ENCODE data around the gene CDNF.

CDNF gene

GRCh38 chr10:14784459-14785055 lies 53.3 kb downstream of the CDNF start:
- DNase-seq: no peak

GRCh38 chr10:14782691-14783363 lies 55.0 kb downstream of the CDNF start:
- DNase-seq: no peak

- DNase-seq: no peak
Observed at GRCh38 chr10:14781763-14782162, 56.1 kb downstream of the CDNF start.

- DNase-seq: no peak
Observed at GRCh38 chr10:14779001-14779651, 58.7 kb downstream of the CDNF start.

- no peak for DNase-seq
Observed at GRCh38 chr10:14776546-14776945, 61.3 kb downstream of the CDNF start.

- DNase-seq: no peak
Observed at GRCh38 chr10:14775656-14776055, 62.2 kb downstream of the CDNF start.

GRCh38 chr10:14774797-14775196 lies 63.0 kb downstream of the CDNF start, which contains the start of gene FAM107B:
Gene FAM107B (minus strand): TSS chr10:14774897. CDS start chr10:14774663, 234 bp downstream.
- DNase-seq: no peak

GRCh38 chr10:14774214-14774580 lies 63.6 kb downstream of the CDNF start:
- DNase-seq: no peak

- DNase-seq: no peak
Observed at GRCh38 chr10:14773551-14774213, 64.2 kb downstream of the CDNF start.

GRCh38 chr10:14772399-14772798 lies 65.4 kb downstream of the CDNF start:
- DNase-seq: no peak

GRCh38 chr10:14770927-14771326 lies 66.9 kb downstream of the CDNF start:
- DNase-seq: no peak

All from activated CD8-positive, alpha-beta memory T cell treated with anti-CD3 and anti-CD28 coated beads for 24 hours (primary cell).